ENCODE results near the gene GRIA1. TPM values are rescaled to one million over a fixed set of nuclear protein-coding genes. Genes with fewer than 3 reads are reported as not detected.

GRIA1 gene
- total RNA-seq, 1 experiment from 2014 or later, result not detected

DNA sequence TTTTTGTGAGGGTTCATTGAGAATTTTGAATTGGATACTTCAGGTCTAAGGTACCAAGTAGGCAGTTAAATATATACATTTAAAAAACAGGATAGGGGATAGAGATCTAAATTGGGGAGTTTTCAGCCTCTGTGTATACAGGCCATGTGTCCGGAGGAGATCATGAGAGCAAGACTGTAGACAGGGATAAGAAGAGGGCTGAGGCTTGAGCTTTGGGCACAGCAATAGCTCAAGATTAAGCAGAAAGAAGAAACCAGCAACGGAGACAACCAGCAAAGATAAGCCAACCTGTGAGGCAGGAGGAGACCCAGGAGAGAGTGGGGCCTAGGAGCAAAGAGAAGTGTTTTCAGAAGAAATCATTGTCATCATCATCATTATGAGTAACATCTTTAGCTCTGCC is 258.4 kb downstream of the GRIA1 start:
- in situ Hi-C loops (cut with HindIII; ENCODE audit: low sequenced_read_pairs), result no loop called here
- DNase-seq (ENCODE audit: low spot score), result no peak

GRCh38 chr5:153749960-153750359 is 259.5 kb downstream of the GRIA1 start:
- DNase-seq (ENCODE audit: low spot score), result no peak
- in situ Hi-C loops (cut with HindIII; ENCODE audit: low sequenced_read_pairs), result no loop called here

DNA sequence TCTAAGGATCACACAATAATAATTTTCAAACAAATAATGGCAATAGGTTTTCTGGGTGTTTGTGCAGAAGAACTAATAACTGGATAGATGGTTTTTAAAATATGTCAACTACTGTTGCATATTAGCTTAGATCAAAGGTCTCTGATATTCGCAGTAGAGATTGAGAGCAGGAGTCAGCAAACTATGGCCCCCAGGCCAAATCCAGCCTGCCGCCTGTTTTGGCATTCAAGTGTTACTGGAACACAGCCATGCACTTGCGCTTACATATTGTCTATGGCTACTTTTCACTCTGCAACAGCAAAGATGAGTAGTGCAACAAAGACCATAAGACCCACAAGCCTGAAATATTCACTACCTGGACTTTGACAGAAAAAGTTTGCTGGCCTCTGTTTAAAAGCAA is 260.8 kb downstream of the GRIA1 start:
- DNase-seq (ENCODE audit: low spot score), result no peak
- in situ Hi-C loops (cut with HindIII; ENCODE audit: low sequenced_read_pairs), result no loop called here

- in situ Hi-C loops (cut with HindIII; ENCODE audit: low sequenced_read_pairs), result no loop called here
- DNase-seq (ENCODE audit: low spot score), result no peak
Measured at GRCh38 chr5:153752890-153753289, 262.4 kb downstream of the GRIA1 start.

DNA sequence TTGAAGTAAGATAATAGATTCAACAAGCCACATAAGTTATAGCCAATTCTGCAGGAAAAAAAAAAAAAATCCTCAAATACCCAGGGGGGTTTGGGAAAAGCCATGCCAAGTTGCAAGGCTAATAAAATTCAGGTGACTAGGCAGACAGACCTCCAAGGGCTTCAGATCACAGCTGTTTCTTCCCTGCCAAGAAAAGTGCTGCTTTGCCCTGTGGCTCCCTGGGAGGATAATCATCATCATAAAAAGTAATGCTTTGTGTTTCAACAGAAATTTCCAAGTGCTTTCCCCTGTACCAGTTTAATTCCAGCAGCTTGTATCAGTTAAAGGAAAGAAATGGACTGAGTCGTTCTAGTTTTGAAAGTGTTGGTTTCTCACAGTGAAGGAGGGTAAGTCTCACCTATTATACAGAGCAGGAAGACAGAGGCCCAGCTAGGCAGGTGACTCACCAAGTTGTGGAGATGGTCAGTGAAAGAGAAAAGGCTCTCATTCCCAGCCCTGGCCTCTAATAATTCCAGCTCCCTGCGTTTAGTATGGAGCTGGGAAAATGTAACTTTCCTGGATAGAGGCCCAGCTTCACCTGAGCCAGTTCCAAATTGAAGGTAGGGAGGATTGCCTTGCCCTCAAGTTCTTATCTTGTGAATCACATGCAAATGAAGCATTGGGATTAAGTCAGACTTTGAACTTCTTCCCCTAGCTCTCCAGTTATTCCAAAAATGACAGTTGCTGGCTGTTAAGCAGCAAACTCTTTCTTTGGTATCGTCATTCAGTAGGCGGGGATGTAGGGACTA is 263.4 kb downstream of the GRIA1 start:
- DNase-seq (ENCODE audit: low spot score), result no peak

GRCh38 chr5:153755913-153756500 is 265.5 kb downstream of the GRIA1 start:
- in situ Hi-C loops (cut with HindIII; ENCODE audit: low sequenced_read_pairs), result no loop called here
- peak; percentile 6 for DNase-seq (ENCODE audit: low spot score)

More for the DNA sequence above, 263.4 kb downstream of the GRIA1 start:
- in situ Hi-C loops (cut with HindIII; ENCODE audit: low sequenced_read_pairs), result no loop called here

DNA sequence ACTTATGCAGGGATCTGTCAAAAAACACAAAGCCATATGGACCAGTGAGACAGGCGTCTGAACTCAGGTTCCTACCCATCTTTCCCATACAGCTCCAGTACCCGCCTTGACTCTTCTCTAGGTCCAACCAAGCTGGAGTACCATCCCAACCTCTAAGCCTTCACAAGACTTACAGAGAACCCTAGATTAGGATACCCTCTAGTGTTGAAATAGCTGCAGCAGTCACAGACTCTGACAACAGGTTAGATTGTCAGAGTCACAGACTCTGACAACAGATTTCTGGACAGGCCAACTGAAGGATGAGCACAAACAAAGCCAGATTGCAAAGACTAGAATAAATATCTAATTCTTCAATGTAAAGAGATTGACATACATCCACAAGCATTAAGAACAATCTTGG is 266.1 kb downstream of the GRIA1 start:
- in situ Hi-C loops (cut with HindIII; ENCODE audit: low sequenced_read_pairs), result no loop called here
- DNase-seq (ENCODE audit: low spot score), result no peak

DNA sequence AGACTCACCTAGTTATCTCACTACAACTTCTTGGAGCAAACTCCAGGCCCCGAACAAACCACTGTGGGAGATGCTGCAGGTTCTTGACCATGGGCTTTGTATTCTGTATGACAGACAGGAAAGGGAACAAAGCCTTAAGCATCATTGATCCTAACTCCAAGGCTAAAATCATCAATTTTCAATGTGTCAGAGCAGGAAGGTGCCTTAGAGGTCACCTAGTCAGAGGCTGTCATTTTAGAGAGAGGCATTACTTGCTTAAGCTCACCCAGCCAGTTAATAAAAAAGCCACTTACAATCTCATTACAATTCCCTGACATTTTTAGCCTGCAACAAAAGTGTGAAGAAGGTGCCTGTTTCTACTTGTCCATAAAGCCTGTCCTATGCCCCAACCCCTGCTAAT is 275.5 kb downstream of the GRIA1 start:
- in situ Hi-C loops (cut with HindIII; ENCODE audit: low sequenced_read_pairs), result no loop called here
- no peak for DNase-seq (ENCODE audit: low spot score)

- in situ Hi-C loops (cut with HindIII; ENCODE audit: low sequenced_read_pairs), result no loop called here
Measured at GRCh38 chr5:153767221-153768188, 277.0 kb downstream of the GRIA1 start.

DNA sequence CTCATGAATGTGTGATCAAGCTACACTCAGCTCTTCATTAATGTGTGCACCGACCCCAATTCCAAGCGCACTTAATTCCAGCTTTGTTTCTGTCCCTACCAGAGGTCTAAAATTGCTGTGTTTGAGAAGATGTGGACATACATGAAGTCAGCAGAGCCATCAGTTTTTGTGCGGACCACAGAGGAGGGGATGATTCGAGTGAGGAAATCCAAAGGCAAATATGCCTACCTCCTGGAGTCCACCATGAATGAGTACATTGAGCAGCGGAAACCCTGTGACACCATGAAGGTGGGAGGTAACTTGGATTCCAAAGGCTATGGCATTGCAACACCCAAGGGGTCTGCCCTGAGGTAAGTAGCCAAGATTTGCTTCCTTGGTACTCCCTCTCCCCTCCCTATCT is 279.6 kb downstream of the GRIA1 start:
- in situ Hi-C loops (cut with HindIII; ENCODE audit: low sequenced_read_pairs), result no loop called here
- no peak for DNase-seq (ENCODE audit: low spot score)

More at GRCh38 chr5:153767221-153768188, 277.0 kb downstream of the GRIA1 start:
- DNase-seq (ENCODE audit: low spot score), result peak; percentile 95

DNA sequence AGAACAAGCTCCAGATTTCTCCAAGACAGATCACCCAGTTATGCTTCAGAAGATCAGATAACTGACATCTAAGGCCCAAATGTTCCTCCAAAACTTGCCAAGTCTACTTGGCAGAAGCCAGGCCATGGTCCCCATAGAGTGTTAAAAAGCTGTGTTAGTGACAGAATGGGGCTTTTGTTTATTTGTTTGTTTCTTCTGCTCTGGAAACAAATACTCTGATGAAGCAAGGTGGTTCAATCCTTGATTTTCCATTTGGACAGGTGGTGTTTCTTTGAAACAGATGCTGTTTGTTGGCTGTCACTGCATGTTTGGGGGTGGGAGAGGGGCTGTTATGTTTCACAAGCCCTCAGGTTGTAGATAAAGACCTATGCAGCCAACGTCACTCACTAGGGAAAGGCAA is 284.2 kb downstream of the GRIA1 start:
- DNase-seq (ENCODE audit: low spot score), result peak; percentile 24
- in situ Hi-C loops (cut with HindIII; ENCODE audit: low sequenced_read_pairs), result no loop called here

- no peak for DNase-seq (ENCODE audit: low spot score)
- in situ Hi-C loops (cut with HindIII; ENCODE audit: low sequenced_read_pairs), result no loop called here
Measured at GRCh38 chr5:153775923-153776322, 285.5 kb downstream of the GRIA1 start.

- in situ Hi-C loops (cut with HindIII; ENCODE audit: low sequenced_read_pairs), result no loop called here
- no peak for DNase-seq (ENCODE audit: low spot score)
Measured at GRCh38 chr5:153777681-153778581, 287.5 kb downstream of the GRIA1 start.

- no peak for DNase-seq (ENCODE audit: low spot score)
- in situ Hi-C loops (cut with HindIII; ENCODE audit: low sequenced_read_pairs), result no loop called here
Measured at GRCh38 chr5:153779836-153780235, 289.4 kb downstream of the GRIA1 start.

GRCh38 chr5:153780876-153781705 is 290.6 kb downstream of the GRIA1 start:
- in situ Hi-C loops (cut with HindIII; ENCODE audit: low sequenced_read_pairs), result no loop called here

DNA sequence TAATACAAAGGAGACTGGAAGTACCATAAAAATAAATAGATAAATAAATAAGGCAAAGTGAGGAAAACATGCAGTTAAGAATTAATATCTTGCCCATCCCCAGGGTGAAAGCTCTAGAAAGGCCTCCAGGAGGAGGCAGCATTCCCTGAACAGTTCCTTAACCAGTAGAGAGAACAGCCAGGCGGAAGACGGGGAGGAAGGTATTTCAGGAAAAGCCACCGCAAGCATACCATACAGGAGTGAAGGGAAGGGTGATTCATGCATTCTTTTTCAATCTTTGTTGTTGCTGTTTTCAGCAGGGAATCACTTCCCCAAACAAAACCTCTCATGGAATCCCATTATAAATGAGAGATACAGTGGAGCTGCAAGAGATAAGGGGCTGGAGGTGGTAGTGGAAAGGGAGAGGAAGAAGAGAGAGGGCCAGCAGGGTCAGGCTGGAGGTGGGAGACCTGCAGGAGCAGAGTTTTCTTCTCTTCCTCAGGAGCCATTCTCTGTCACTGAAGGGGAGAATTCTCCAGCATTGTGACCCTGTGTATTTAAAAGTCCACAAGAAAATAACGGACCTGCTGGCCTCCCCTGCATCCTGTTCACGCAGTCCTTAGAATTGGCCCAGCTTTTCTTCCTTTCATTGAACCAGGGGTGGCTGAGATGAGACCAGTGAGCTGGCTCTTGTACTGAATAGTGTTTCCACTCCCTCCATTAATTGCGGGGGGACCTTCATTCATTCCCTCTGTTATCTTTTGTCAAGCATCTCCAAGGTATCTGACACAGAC is 292.3 kb downstream of the GRIA1 start:
- DNase-seq (ENCODE audit: low spot score), result no peak
- in situ Hi-C loops (cut with HindIII; ENCODE audit: low sequenced_read_pairs), result no loop called here

More at GRCh38 chr5:153780876-153781705, 290.6 kb downstream of the GRIA1 start:
- DNase-seq (ENCODE audit: low spot score), result no peak

- in situ Hi-C loops (cut with HindIII; ENCODE audit: low sequenced_read_pairs), result no loop called here
Measured at GRCh38 chr5:153783362-153783658, 292.8 kb downstream of the GRIA1 start.

More at GRCh38 chr5:153783362-153783658, 292.8 kb downstream of the GRIA1 start:
- no peak for DNase-seq (ENCODE audit: low spot score)
